Jurkat, Clone E6-1 (cell line): ENCODE measurements around the gene CNN2.

Source experiments
- DNase-seq: peaks from one replicate; pipeline ENCODE4 v3.0.0-alpha.2; 2011; ENCODE audit warnings: low read depth, low spot score
- H3K4me3 ChIP-seq: 2 replicates; pipeline ENCODE4 v1.5.1; 2011; ENCODE audit warnings: mild to moderate bottlenecking, low read length, control low read depth, moderate library complexity

The CNN2 gene

GRCh38 chr19:993831-994393, 32.5 kb upstream of the CNN2 start:
- no peak for DNase-seq
- H3K4me3 ChIP-seq: no peak overlapping the region

GRCh38 chr19:994516-994915, 31.9 kb upstream of the CNN2 start:
- no peak for DNase-seq
- H3K4me3 ChIP-seq: no peak overlapping the region

- no peak overlapping the region for H3K4me3 ChIP-seq
These were observed 31.2 kb upstream of the CNN2 start for GRCh38 chr19:995051-995827.

GRCh38 chr19:996051-996838, 30.2 kb upstream of the CNN2 start:
- no peak overlapping the region; the same call in 1 of the 2 replicates for H3K4me3 ChIP-seq

More at GRCh38 chr19:995051-995827, 31.2 kb upstream of the CNN2 start:
- no peak for DNase-seq

GRCh38 chr19:998064-998463, 28.3 kb upstream of the CNN2 start:
- DNase-seq: no peak
- H3K4me3 ChIP-seq: no peak overlapping the region

More at GRCh38 chr19:996051-996838, 30.2 kb upstream of the CNN2 start:
- DNase-seq: no peak

- no peak overlapping the region for H3K4me3 ChIP-seq
- no peak for DNase-seq
These were observed 27.1 kb upstream of the CNN2 start for GRCh38 chr19:999379-999719.

GRCh38 chr19:1000095-1000494, 26.3 kb upstream of the CNN2 start, which contains the start of gene GRIN3B:
GRIN3B (plus strand) TSS chr19:1000419; CDS start chr19:1000438, 19 bp downstream.
- no peak within 1 kb of the TSS for H3K4me3 ChIP-seq
- no peak for DNase-seq

- DNase-seq: no peak
- no peak overlapping the region for H3K4me3 ChIP-seq
These were observed 25.5 kb upstream of the CNN2 start for GRCh38 chr19:1000591-1001537.

- no peak overlapping the region for H3K4me3 ChIP-seq
- DNase-seq: no peak
These were observed 24.8 kb upstream of the CNN2 start for GRCh38 chr19:1001538-1002166.

GRCh38 chr19:1002600-1002999, 23.8 kb upstream of the CNN2 start:
- no peak for DNase-seq
- no peak overlapping the region for H3K4me3 ChIP-seq

GRCh38 chr19:1003283-1003682, 23.1 kb upstream of the CNN2 start:
- no peak overlapping the region for H3K4me3 ChIP-seq
- no peak for DNase-seq

GRCh38 chr19:1004204-1004802, 22.1 kb upstream of the CNN2 start:
- H3K4me3 ChIP-seq: no peak overlapping the region
- DNase-seq: no peak

GRCh38 chr19:1004803-1005664, 21.4 kb upstream of the CNN2 start:
- no peak for DNase-seq
- no peak overlapping the region for H3K4me3 ChIP-seq

GRCh38 chr19:1006711-1007398, 19.6 kb upstream of the CNN2 start:
- DNase-seq: no peak
- H3K4me3 ChIP-seq: no peak overlapping the region

GRCh38 chr19:1007399-1008251, 18.8 kb upstream of the CNN2 start:
- H3K4me3 ChIP-seq: no peak overlapping the region
- DNase-seq: no peak
